Ovary (tissue), 3 donors: ENCODE measurements around the gene KCTD20.

ENCODE experiments used
- EP300 ChIP-seq: sonication (generic); formaldehyde crosslinking; IDR thresholded peaks from one replicate; pipeline ENCODE4 v1.6.1; 2017; ENCODE audit warnings: antibody characterized with exemption
- POLR2A ChIP-seq: fragments of 450-650 bp; IDR thresholded peaks from one replicate; pipeline ENCODE4 v1.6.1; 2017; ENCODE audit warnings: antibody characterized with exemption, mild to moderate bottlenecking, moderate library complexity
- TF ChIP-seq, protein P1 (sequence below), 3 donors: fragments of 450-650 bp in 2 of 3; fragments of 200-600 bp in 1 of 3; IDR thresholded peaks; one replicate each; pipeline versions ENCODE4 v1.5.1 to v1.8.0; 2016 to 2022; ENCODE audit warnings: antibody characterized with exemption in 3 of 3, mild to moderate bottlenecking in 1 of 3
- donor health status: DM: no; HTN: no; CAD: no.

DNA sequence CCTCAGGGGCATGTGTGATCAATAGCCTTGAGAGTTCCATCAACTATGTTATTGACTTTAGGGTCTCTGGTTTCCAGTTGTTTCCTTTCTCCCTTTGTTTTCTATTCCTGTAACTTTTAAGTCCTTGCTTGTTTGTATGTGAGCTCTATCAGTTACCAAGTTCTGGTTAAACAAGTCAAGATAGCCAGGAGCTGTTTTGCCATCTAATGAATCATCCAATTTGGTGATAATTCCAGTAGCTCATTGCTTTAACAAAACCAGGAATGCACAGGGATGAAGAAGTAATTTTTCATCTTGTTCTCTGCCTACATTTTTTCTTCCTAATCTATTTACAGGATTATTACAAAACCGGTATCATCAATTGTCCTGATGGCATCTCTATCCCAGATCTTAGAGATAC lies 36.5 kb downstream of the KCTD20 start:
- TF ChIP-seq EP300 (no peak), POLR2A (no peak)
- TF ChIP-seq, protein P1, sequence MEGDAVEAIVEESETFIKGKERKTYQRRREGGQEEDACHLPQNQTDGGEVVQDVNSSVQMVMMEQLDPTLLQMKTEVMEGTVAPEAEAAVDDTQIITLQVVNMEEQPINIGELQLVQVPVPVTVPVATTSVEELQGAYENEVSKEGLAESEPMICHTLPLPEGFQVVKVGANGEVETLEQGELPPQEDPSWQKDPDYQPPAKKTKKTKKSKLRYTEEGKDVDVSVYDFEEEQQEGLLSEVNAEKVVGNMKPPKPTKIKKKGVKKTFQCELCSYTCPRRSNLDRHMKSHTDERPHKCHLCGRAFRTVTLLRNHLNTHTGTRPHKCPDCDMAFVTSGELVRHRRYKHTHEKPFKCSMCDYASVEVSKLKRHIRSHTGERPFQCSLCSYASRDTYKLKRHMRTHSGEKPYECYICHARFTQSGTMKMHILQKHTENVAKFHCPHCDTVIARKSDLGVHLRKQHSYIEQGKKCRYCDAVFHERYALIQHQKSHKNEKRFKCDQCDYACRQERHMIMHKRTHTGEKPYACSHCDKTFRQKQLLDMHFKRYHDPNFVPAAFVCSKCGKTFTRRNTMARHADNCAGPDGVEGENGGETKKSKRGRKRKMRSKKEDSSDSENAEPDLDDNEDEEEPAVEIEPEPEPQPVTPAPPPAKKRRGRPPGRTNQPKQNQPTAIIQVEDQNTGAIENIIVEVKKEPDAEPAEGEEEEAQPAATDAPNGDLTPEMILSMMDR (IDR thresholded peaks at IDR 0.05), result no peak
